ENCODE data around the gene SLC6A14.

SLC6A14 gene

DNA sequence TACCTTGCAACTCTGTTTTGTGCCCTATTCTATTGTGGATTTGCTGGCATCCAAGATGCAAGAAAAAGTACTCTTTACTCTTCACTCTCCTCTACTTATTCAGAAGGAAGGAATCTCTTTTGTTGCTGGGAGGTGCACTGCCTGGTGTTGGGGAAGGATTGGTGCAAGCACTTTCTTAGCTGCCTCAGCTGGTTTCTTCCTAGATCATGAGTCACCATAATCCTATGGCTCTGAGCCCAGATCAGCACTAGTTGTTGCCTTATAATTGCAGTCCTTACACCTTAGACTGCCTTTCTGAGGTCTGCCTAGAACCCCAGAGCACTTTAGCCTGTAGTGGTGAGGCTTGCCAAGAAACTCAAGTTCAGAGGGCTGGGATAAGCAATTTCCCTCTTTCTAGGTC lies 63.4 kb downstream of the SLC6A14 start:
- ChIA-PET CTCF (no interaction called here), POLR2A (no interaction called here)
- no peak for DNase-seq (ENCODE audit: extremely low spot score)
- TF ChIP-seq CTBP1 (IDR thresholded peaks at IDR 0.05; ENCODE audit: borderline replicate concordance) (no peak), PKNOX1 (IDR thresholded peaks at IDR 0.05) (no peak), TARDBP (IDR thresholded peaks at IDR 0.05) (no peak), SP1 (IDR thresholded peaks at IDR 0.05) (no peak), ARNT (IDR thresholded peaks at IDR 0.05) (no peak), ELF4 (IDR thresholded peaks at IDR 0.05) (no peak), BHLHE40 (IDR thresholded peaks at IDR 0.05; ENCODE audit: borderline replicate concordance) (no peak), ZNF384 (IDR thresholded peaks at IDR 0.05) (no peak), L3MBTL2 (conservative IDR thresholded peaks at IDR 0.05) (no peak), SUZ12 (IDR thresholded peaks at IDR 0.05) (no peak), FOXK2 (IDR thresholded peaks at IDR 0.05) (no peak), LEF1 (IDR thresholded peaks at IDR 0.05; ENCODE audit: borderline replicate concordance) (no peak), FOXM1 (IDR thresholded peaks at IDR 0.05; ENCODE audit: borderline replicate concordance) (no peak)
